GM21526 (cell line): ENCODE data around the gene DHRS7B.
"Not testable (repeated sequence)": the region's sequence is repeated elsewhere in the genome, so short reads cannot be mapped to it uniquely, and the experiment has no call there.

Experiments
- ATAC-seq: cut with Tn5 transposase; IDR thresholded peaks from one replicate; pipeline ENCODE4 v1.9.1; 2021; ENCODE audit warnings: moderate library complexity; ENCODE audit not compliant: unreplicated experiment, low FRiP score

The DHRS7B gene

GRCh38 chr17:21201874-21202273, 75.1 kb downstream of the DHRS7B start:
- ATAC-seq = no peak

GRCh38 chr17:21202512-21202911, 75.7 kb downstream of the DHRS7B start:
- ATAC-seq = no peak

GRCh38 chr17:21204935-21205334, 78.2 kb downstream of the DHRS7B start:
- no peak for ATAC-seq

- ATAC-seq = no peak
Observed at GRCh38 chr17:21208352-21208751, 81.6 kb downstream of the DHRS7B start.

GRCh38 chr17:21209511-21210175, 82.9 kb downstream of the DHRS7B start:
- ATAC-seq = no peak

GRCh38 chr17:21210411-21211076, 83.8 kb downstream of the DHRS7B start:
- ATAC-seq = no peak

GRCh38 chr17:21211825-21212479, 85.2 kb downstream of the DHRS7B start:
- ATAC-seq = no peak

- ATAC-seq = no peak
Observed at GRCh38 chr17:21212826-21213637, 86.3 kb downstream of the DHRS7B start.

GRCh38 chr17:21213638-21214014, 86.9 kb downstream of the DHRS7B start:
- peak; percentile 11 for ATAC-seq

GRCh38 chr17:21214015-21214776, 87.4 kb downstream of the DHRS7B start, which contains the start of gene TMEM11:
TMEM11 (minus strand) TSS chr17:21214161; CDS start chr17:21214152, 9 bp downstream.
- ATAC-seq = peak; percentile 84

GRCh38 chr17:21214777-21215541, 88.2 kb downstream of the DHRS7B start:
- ATAC-seq = peak; percentile 4

- no peak for ATAC-seq
Observed at GRCh38 chr17:21215935-21216334, 89.2 kb downstream of the DHRS7B start.

GRCh38 chr17:21217346-21217745, 90.6 kb downstream of the DHRS7B start:
- no peak for ATAC-seq

- ATAC-seq = no peak
Observed at GRCh38 chr17:21218101-21218500, 91.3 kb downstream of the DHRS7B start.

- ATAC-seq = no peak
Observed at GRCh38 chr17:21218831-21219380, 92.1 kb downstream of the DHRS7B start.

GRCh38 chr17:21223086-21223485, 96.3 kb downstream of the DHRS7B start:
- ATAC-seq = no peak

GRCh38 chr17:21227277-21227676, 100.5 kb downstream of the DHRS7B start:
- ATAC-seq = not testable (repeated sequence)

GRCh38 chr17:21228111-21228510, 101.3 kb downstream of the DHRS7B start:
- ATAC-seq = no peak

GRCh38 chr17:21228845-21229244, 102.1 kb downstream of the DHRS7B start:
- no peak for ATAC-seq
